ENCODE results near the gene CCL20. TPM values are rescaled to one million over a fixed set of nuclear protein-coding genes. Genes with fewer than 3 reads are reported as not detected.

The CCL20 gene
- total and polyA plus RNA-seq, 2 of the 8 experiments (the other 6 are each of a cell fraction or from before 2014, with no cell fraction given): not detected

GRCh38 chr2:227799202-227799601 lies 14.4 kb upstream of the CCL20 start:
- Histone ChIP-seq H3K23ac (ENCODE audit: insufficient read length) (no peak overlapping the region), H4K8ac (ENCODE audit: extremely low read depth, insufficient read depth, low read length) (no peak overlapping the region), H4K5ac (ENCODE audit: insufficient read length, low read depth, low read length) (no peak overlapping the region), H2AFZ (ENCODE audit: low read length) (no peak overlapping the region), H3K14ac (ENCODE audit: insufficient read length) (no peak overlapping the region), H2BK5ac (ENCODE audit: low read depth, low read length) (no peak overlapping the region), H3K4me3 (ENCODE audit: extremely low read depth in 1 of 4, insufficient read depth in 2 of 4, low read depth in 3 of 4, low read length in 4 of 4) (no peak overlapping the region), H3K79me2 (ENCODE audit: control insufficient read depth in 1 of 2, insufficient read depth in 2 of 2, low read length in 2 of 2) (no peaks in the 10 kb centered on the region), H3K4ac (replicated peaks; ENCODE audit: insufficient read length, low read depth, low read length) (no peak overlapping the region), H3K18ac (ENCODE audit: extremely low read depth, low read length) (no peak overlapping the region), H3K9me3 (ENCODE audit: insufficient read depth in 2 of 2, low read depth in 1 of 2, low read length in 1 of 2) (no peaks in the 10 kb centered on the region), H4K20me1 (replicated peaks in 1 of 2; ENCODE audit: control insufficient read depth in 1 of 2, insufficient read depth in 2 of 2, low read length in 2 of 2) (no peaks in the 10 kb centered on the region), H4K91ac (replicated peaks; ENCODE audit: insufficient read length, low read length) (no peak overlapping the region), H3K9ac (replicated peaks in 1 of 4; ENCODE audit: extremely low read depth in 1 of 4, low read depth in 3 of 4, low read length in 3 of 4) (no peak overlapping the region), H3K36me3 (ENCODE audit: control insufficient read depth in 2 of 4, insufficient read depth in 4 of 4, low read length in 3 of 4) (no peaks in the 10 kb centered on the region), H2BK20ac (ENCODE audit: low read length) (no peak overlapping the region), H2AK5ac (ENCODE audit: low read depth, low read length) (no peak overlapping the region), H3K79me1 (ENCODE audit: low read depth, low read length) (no peaks in the 10 kb centered on the region), H3K4me1 (replicated peaks in 1 of 4; ENCODE audit: control insufficient read depth in 3 of 4, insufficient read depth in 4 of 4, low read length in 3 of 4) (peaks cover 0 to 2% (median 0%) of the 10 kb centered on the region in 4 experiments; a peak in 1 of 7 replicates), H2BK120ac (replicated peaks; ENCODE audit: low read depth, low read length) (no peak overlapping the region), H3K27me3 (replicated peaks in 1 of 4; ENCODE audit: control insufficient read depth in 3 of 4, extremely low read depth in 1 of 4, insufficient read depth in 3 of 4, low read length in 3 of 4) (no peaks in the 10 kb centered on the region), H2BK15ac (ENCODE audit: low read length) (no peak overlapping the region), H2BK12ac (ENCODE audit: low read depth, low read length) (no peak overlapping the region), H3K56ac (replicated peaks; ENCODE audit: insufficient read length, low read depth, low read length) (no peak overlapping the region), H3K4me2 (ENCODE audit: insufficient read depth in 1 of 2, low read depth in 2 of 2, low read length in 2 of 2) (no peak overlapping the region), H3K23me2 (ENCODE audit: low read depth, low read length) (0 out of 2 replicates have a peak, but pooled peaks cover 1% of the 10 kb centered on the region), H3K27ac (ENCODE audit: low read depth, low read length) (no peak overlapping the region)
- WGBS, 2 experiments (ENCODE audit: extremely low coverage in 1 of 2, insufficient coverage in 1 of 2, insufficient read length in 1 of 2, insufficient replicate concordance in 2 of 2, low coverage in 1 of 2, low lambda C conversion rate in 2 of 2, missing lambda C conversion rate in 1 of 2): 67% methylated on average over 3 of the region's 3 CpGs; no CpG with 5 or more reads in 1 of the 2 experiments
- FAIRE-seq: no peak
- no peak for DNase-seq (ENCODE audit: low read depth in 1 of 2, low spot score in 2 of 2)
- ChIA-PET POLR2A (ENCODE audit: partially characterized antibody) (no interaction called here), CTCF (ENCODE audit: partially characterized antibody) (interaction anchor here (1.1 kb wide), 1 partner anchor 63 kb away, joined by 3 read pairs; no protein-coding TSS in a partner anchor)
- TF ChIP-seq E2F6 (IDR thresholded peaks at IDR 0.05) (no peak), RAD21 (IDR thresholded peaks at IDR 0.05 in 1 of 2, conservative IDR thresholded peaks at IDR 0.05 in 1 of 2; ENCODE audit: low read depth in 2 of 2, low read length in 2 of 2) (no peak), SRF (IDR thresholded peaks at IDR 0.05; ENCODE audit: low read depth, low read length) (no peak), NANOG (IDR thresholded peaks at IDR 0.05; ENCODE audit: insufficient read depth, low read depth, low read length, poor library complexity, severe bottlenecking) (no peak), SP2 (IDR thresholded peaks at IDR 0.05; ENCODE audit: low read length) (no peak), ATF2 (IDR thresholded peaks at IDR 0.05; ENCODE audit: low read length) (no peak), CBX8 (IDR thresholded peaks at IDR 0.05; ENCODE audit: borderline replicate concordance, low read depth, low read length) (no peak), USF2 (IDR thresholded peaks at IDR 0.05; ENCODE audit: low read length) (no peak), KDM5A (IDR thresholded peaks at IDR 0.05; ENCODE audit: low read length) (no peak)

Measured in H1 (cell line).